ENCODE measurements around the gene TMEM252. TPM values are rescaled to one million over a fixed set of nuclear protein-coding genes. Genes with fewer than 3 reads are reported as not detected.

Gene TMEM252
- polyA plus RNA-seq, 1 donor (not counting 4 experiments of a cell fraction or from before 2014, with no cell fraction given), result not detected

DNA sequence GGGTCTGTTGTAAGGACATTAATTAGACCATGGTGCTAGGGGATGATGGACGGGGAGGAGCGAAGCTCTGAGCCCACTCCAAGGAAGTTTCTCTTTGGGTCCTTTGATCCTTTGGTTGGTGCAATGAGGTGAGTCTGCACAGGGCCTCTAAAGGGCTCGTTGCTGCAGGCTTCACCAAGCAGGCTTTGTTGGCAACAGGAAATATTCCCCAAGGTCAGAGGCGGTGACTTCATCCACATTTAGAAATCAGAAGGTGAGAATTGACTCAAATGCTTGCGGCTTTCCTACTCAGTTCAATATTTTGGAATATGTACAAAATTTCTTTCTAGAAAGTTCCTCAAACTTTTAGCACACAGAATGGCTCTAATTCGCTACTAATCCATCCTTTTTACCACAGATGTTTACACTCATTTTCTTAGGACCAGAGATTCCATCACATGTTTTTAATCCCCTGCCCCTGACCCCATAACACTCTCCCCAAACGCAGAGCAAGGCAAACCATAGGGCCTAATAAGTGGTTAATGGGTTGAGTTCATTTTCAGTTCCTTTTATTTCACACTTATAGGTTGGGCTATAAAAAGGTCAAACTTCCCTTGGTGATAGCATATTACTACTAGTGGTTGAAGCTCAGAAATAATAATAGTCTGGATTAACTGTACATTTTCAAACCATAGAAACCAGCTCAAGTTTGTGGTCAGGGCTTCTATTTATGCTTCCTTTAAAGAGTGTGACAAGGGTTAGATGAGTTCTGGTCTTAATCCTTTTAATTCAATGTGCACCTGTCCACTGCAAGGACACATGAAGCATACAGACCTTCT lies 37.3 kb upstream of the TMEM252 start:
- H4K20me1 ChIP-seq (ENCODE audit: control insufficient read depth, extremely low read depth, insufficient read depth, low read length), result no peaks in the 10 kb centered on the region
- no peak for DNase-seq (ENCODE audit: low read depth, low spot score)
- no peaks in the 10 kb centered on the region for H3K36me3 ChIP-seq (ENCODE audit: control insufficient read depth in 2 of 2, extremely low read depth in 1 of 2, insufficient read depth in 2 of 2, low read length in 2 of 2)
- H3K4me3 ChIP-seq (ENCODE audit: control insufficient read depth in 2 of 3, extremely low read depth in 1 of 3, insufficient read depth in 2 of 3, low read depth in 1 of 3, low read length in 3 of 3), result no peak overlapping the region
- no peaks in the 10 kb centered on the region for H3K79me2 ChIP-seq (ENCODE audit: control insufficient read depth, insufficient read depth, low read length)
- no peaks in the 10 kb centered on the region for H3K4me1 ChIP-seq (ENCODE audit: control insufficient read depth, extremely low read depth, insufficient read depth, low read length)
- H3K9me1 ChIP-seq (ENCODE audit: control insufficient read depth, extremely low read depth, insufficient read depth, low read length), result no peaks in the 10 kb centered on the region
- H2AFZ ChIP-seq (ENCODE audit: control insufficient read depth, low read length), result no peak overlapping the region
- dilution Hi-C loops (cut with MboI; ENCODE audit: extremely low pct_ligation_motif_present, low sequenced_read_pairs), result no loop called here
- H3K27ac ChIP-seq (ENCODE audit: control insufficient read depth, insufficient read depth, low read length), result no peak overlapping the region
- no peak overlapping the region for H3K4me2 ChIP-seq (ENCODE audit: control insufficient read depth, extremely low read depth, insufficient read depth, low read depth, low read length)
- H3K9me3 ChIP-seq (ENCODE audit: control insufficient read depth, low read depth, low read length), result no peaks in the 10 kb centered on the region
- FAIRE-seq, result no peak
- no peaks in the 10 kb centered on the region for H3K27me3 ChIP-seq (ENCODE audit: control insufficient read depth, extremely low read depth, insufficient read depth, low read length)
- TF ChIP-seq EZH2 (IDR thresholded peaks at IDR 0.05; ENCODE audit: low read length), result no peak
- TF ChIP-seq, protein P1, sequence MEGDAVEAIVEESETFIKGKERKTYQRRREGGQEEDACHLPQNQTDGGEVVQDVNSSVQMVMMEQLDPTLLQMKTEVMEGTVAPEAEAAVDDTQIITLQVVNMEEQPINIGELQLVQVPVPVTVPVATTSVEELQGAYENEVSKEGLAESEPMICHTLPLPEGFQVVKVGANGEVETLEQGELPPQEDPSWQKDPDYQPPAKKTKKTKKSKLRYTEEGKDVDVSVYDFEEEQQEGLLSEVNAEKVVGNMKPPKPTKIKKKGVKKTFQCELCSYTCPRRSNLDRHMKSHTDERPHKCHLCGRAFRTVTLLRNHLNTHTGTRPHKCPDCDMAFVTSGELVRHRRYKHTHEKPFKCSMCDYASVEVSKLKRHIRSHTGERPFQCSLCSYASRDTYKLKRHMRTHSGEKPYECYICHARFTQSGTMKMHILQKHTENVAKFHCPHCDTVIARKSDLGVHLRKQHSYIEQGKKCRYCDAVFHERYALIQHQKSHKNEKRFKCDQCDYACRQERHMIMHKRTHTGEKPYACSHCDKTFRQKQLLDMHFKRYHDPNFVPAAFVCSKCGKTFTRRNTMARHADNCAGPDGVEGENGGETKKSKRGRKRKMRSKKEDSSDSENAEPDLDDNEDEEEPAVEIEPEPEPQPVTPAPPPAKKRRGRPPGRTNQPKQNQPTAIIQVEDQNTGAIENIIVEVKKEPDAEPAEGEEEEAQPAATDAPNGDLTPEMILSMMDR (optimal IDR thresholded peaks at IDR 0.05 in 1 of 3, IDR thresholded peaks at IDR 0.05 in 1 of 3, conservative IDR thresholded peaks at IDR 0.05 in 1 of 3; ENCODE audit: extremely low read depth in 1 of 3, insufficient read depth in 2 of 3, low read length in 3 of 3), result no peak
- H3K9ac ChIP-seq (ENCODE audit: control insufficient read depth, extremely low read depth, insufficient read depth, low read length), result no peak overlapping the region

DNA sequence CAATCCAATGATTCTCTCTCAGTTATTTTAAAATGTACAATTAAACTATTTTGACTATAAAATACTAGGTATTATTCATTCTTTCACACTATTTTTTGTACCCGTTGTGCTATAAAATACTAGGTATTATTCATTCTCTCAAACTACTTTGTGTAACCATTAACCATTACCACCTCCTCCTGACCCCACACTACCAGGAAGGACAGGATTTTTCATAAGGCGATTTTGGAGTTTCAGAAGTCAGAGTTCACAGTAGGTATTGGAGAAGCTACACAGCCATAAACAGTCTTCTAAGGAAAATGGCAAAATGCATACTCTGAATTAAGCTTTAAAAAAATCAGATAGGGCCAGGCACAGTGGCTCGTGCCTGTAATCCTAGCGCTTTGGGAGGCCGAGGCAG lies 35.1 kb upstream of the TMEM252 start:
- H3K27ac ChIP-seq (ENCODE audit: control insufficient read depth, insufficient read depth, low read length), result no peak overlapping the region
- H2AFZ ChIP-seq (ENCODE audit: control insufficient read depth, low read length), result no peak overlapping the region
- TF ChIP-seq EZH2 (IDR thresholded peaks at IDR 0.05; ENCODE audit: low read length), result no peak
- TF ChIP-seq, protein P1 (optimal IDR thresholded peaks at IDR 0.05 in 1 of 3, IDR thresholded peaks at IDR 0.05 in 1 of 3, conservative IDR thresholded peaks at IDR 0.05 in 1 of 3; ENCODE audit: extremely low read depth in 1 of 3, insufficient read depth in 2 of 3, low read length in 3 of 3), result no peak
- no peaks in the 10 kb centered on the region for H3K4me1 ChIP-seq (ENCODE audit: control insufficient read depth, extremely low read depth, insufficient read depth, low read length)
- H3K4me3 ChIP-seq (ENCODE audit: control insufficient read depth in 2 of 3, extremely low read depth in 1 of 3, insufficient read depth in 2 of 3, low read depth in 1 of 3, low read length in 3 of 3), result no peak overlapping the region
- no peaks in the 10 kb centered on the region for H4K20me1 ChIP-seq (ENCODE audit: control insufficient read depth, extremely low read depth, insufficient read depth, low read length)
- no peak overlapping the region for H3K9ac ChIP-seq (ENCODE audit: control insufficient read depth, extremely low read depth, insufficient read depth, low read length)
- H3K9me3 ChIP-seq (ENCODE audit: control insufficient read depth, low read depth, low read length), result no peaks in the 10 kb centered on the region
- H3K36me3 ChIP-seq (ENCODE audit: control insufficient read depth in 2 of 2, extremely low read depth in 1 of 2, insufficient read depth in 2 of 2, low read length in 2 of 2), result no peaks in the 10 kb centered on the region
- H3K4me2 ChIP-seq (ENCODE audit: control insufficient read depth, extremely low read depth, insufficient read depth, low read depth, low read length), result no peak overlapping the region
- no peaks in the 10 kb centered on the region for H3K9me1 ChIP-seq (ENCODE audit: control insufficient read depth, extremely low read depth, insufficient read depth, low read length)
- H3K79me2 ChIP-seq (ENCODE audit: control insufficient read depth, insufficient read depth, low read length), result no peaks in the 10 kb centered on the region
- FAIRE-seq (no peak), DNase-seq (ENCODE audit: low read depth, low spot score) (no peak)
- no peaks in the 10 kb centered on the region for H3K27me3 ChIP-seq (ENCODE audit: control insufficient read depth, extremely low read depth, insufficient read depth, low read length)
- dilution Hi-C loops (cut with MboI; ENCODE audit: extremely low pct_ligation_motif_present, low sequenced_read_pairs), result no loop called here
